ENCODE results near the gene SVEP1. TPM values are rescaled to one million over a fixed set of nuclear protein-coding genes. Genes with fewer than 3 reads are reported as not detected.

Gene SVEP1
- total and polyA plus RNA-seq, 2 of the 13 experiments (the other 11 are each of a cell fraction or from before 2014, with no cell fraction given): not detected

DNA sequence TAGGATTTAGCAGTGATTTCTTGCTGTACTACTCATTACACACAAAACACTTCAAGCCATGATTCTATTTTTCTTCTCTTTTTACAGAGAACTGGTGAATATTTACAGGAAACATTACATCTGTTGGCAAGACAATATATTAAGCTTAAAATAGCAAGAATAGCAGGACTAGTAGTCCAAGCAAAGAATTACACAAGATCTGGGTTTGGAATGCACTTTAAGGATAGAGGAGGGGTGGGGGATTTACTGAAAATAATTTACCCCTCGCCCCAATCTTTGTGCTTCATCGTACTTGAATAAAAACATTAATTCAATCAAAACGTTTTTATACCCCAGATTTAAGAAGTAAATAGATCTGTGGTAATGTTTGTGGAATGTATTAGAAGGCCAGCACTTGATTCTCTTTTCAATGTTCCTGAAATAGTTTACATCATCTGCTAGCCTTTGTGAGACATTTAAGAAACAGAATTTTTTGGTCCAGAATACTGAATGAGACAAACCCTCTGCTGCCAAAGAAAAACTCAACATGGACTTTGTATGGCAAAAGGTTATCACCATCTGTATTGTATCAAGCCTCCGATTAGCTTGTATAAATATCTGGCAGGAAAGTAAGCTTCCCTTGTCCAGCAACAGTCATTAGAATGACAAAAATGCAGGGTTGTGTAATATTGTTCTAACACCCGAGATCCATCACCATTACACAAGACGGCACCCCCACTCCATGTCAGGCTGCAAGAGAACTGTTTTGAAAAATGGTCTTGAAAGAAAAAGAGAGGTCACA, 23.8 kb downstream of the SVEP1 start (continued):
- TF ChIP-seq CEBPB (IDR thresholded peaks at IDR 0.05; ENCODE audit: borderline replicate concordance, low read depth, low read length): peak; percentile 50; the same call in 1 of the 2 replicates
- TF ChIP-seq ZNF839 (CRISPR knock-in tag; IDR thresholded peaks at IDR 0.05; ENCODE audit: borderline replicate concordance): no peak
- no peak for TF ChIP-seq ZIK1 (CRISPR knock-in tag; IDR thresholded peaks at IDR 0.05; ENCODE audit: borderline replicate concordance, low read depth)
- TF ChIP-seq ZNF138 (CRISPR knock-in tag; IDR thresholded peaks at IDR 0.05; ENCODE audit: low read depth): no peak
- no peak for TF ChIP-seq REXO4 (CRISPR knock-in tag; IDR thresholded peaks at IDR 0.05; ENCODE audit: borderline replicate concordance)

DNA sequence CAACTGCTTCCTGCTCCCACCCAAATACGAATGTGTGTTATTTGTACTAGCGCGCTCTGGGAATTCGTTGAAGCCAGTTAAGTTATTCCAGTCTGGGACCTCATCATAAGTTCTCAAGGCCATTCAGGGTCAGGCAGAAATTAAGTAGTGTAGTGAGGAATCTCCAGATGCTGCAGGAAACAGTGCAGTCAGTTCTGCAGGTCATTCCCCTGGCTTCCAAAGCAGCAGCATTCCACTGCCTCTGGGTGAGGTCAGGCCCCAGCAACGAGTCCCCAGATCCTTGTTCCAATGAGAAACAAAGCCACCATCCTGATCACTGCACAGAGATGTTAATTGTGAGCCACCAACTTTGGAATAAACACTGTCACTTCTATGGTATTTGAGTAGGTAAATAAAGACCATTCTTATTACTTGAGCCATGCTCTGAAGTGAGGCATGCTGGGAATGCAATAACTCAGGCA, 33.1 kb downstream of the SVEP1 start:
- 64% methylated on average over 5 of the region's 5 CpGs for WGBS (ENCODE audit: low lambda C conversion rate)
- Histone ChIP-seq H4K20me1 (ENCODE audit: insufficient read depth, low read length) (no peaks in the 10 kb centered on the region), H3K4me1 (ENCODE audit: insufficient read depth, low read length) (no peaks in the 10 kb centered on the region), H3K36me3 (replicated peaks in 1 of 2; ENCODE audit: control insufficient read depth in 1 of 2, insufficient read depth in 2 of 2, low read length in 2 of 2) (no peaks in the 10 kb centered on the region), H3K9ac (ENCODE audit: insufficient read depth, low read depth, low read length) (no peak overlapping the region), H3K9me3 (ENCODE audit: low read length) (no peaks in the 10 kb centered on the region), H3K4me3 (replicated peaks in 1 of 3; ENCODE audit: insufficient read depth in 1 of 3, low read depth in 2 of 3, low read length in 3 of 3) (no peak overlapping the region), H3K27me3 (ENCODE audit: control insufficient read depth in 1 of 2, insufficient read depth in 2 of 2, low read length in 2 of 2) (no peaks in the 10 kb centered on the region), H3K79me2 (ENCODE audit: insufficient read depth, low read length) (no peaks in the 10 kb centered on the region), H3K4me2 (ENCODE audit: low read depth, low read length) (no peak overlapping the region), H3K27ac (ENCODE audit: extremely low read length, insufficient read depth, low read length) (no peak overlapping the region), H2AFZ (ENCODE audit: low read length) (no peak overlapping the region)
- intact Hi-C loops (cut with micrococcal nuclease; ENCODE audit: unreplicated experiment) (no loop called here), in situ Hi-C loops (cut with HindIII; ENCODE audit: extremely low pct_ligation_motif_present, low pct_unique_long_range_greater_than_20kb) (no loop called here)
- TF ChIP-seq ZNF230 (CRISPR knock-in tag; IDR thresholded peaks at IDR 0.05): no peak
- no peak for TF ChIP-seq TCF7L2 (IDR thresholded peaks at IDR 0.05; ENCODE audit: low read depth, low read length)
- TF ChIP-seq, protein P1, sequence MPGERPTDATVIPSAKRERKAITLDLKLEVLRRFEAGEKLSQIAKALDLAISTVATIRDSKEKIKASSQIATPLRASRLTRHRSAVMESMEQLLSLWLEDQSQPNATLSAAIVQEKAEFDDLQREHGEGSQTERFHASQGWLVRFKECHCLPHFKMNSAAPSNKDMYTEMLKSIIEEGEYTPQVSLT (CRISPR knock-in tag; IDR thresholded peaks at IDR 0.05; ENCODE audit: borderline replicate concordance, low read depth): no peak
- TF ChIP-seq RAD51 (IDR thresholded peaks at IDR 0.05; ENCODE audit: borderline replicate concordance): no peak
- TF ChIP-seq CHD4 (IDR thresholded peaks at IDR 0.05; ENCODE audit: borderline replicate concordance, low read length): no peak
- TF ChIP-seq POLR2AphosphoS5 (IDR thresholded peaks at IDR 0.05; ENCODE audit: low read depth, low read length): no peak
- no peak for TF ChIP-seq FOXA3 (CRISPR knock-in tag; IDR thresholded peaks at IDR 0.05)
- TF ChIP-seq, protein P2, sequence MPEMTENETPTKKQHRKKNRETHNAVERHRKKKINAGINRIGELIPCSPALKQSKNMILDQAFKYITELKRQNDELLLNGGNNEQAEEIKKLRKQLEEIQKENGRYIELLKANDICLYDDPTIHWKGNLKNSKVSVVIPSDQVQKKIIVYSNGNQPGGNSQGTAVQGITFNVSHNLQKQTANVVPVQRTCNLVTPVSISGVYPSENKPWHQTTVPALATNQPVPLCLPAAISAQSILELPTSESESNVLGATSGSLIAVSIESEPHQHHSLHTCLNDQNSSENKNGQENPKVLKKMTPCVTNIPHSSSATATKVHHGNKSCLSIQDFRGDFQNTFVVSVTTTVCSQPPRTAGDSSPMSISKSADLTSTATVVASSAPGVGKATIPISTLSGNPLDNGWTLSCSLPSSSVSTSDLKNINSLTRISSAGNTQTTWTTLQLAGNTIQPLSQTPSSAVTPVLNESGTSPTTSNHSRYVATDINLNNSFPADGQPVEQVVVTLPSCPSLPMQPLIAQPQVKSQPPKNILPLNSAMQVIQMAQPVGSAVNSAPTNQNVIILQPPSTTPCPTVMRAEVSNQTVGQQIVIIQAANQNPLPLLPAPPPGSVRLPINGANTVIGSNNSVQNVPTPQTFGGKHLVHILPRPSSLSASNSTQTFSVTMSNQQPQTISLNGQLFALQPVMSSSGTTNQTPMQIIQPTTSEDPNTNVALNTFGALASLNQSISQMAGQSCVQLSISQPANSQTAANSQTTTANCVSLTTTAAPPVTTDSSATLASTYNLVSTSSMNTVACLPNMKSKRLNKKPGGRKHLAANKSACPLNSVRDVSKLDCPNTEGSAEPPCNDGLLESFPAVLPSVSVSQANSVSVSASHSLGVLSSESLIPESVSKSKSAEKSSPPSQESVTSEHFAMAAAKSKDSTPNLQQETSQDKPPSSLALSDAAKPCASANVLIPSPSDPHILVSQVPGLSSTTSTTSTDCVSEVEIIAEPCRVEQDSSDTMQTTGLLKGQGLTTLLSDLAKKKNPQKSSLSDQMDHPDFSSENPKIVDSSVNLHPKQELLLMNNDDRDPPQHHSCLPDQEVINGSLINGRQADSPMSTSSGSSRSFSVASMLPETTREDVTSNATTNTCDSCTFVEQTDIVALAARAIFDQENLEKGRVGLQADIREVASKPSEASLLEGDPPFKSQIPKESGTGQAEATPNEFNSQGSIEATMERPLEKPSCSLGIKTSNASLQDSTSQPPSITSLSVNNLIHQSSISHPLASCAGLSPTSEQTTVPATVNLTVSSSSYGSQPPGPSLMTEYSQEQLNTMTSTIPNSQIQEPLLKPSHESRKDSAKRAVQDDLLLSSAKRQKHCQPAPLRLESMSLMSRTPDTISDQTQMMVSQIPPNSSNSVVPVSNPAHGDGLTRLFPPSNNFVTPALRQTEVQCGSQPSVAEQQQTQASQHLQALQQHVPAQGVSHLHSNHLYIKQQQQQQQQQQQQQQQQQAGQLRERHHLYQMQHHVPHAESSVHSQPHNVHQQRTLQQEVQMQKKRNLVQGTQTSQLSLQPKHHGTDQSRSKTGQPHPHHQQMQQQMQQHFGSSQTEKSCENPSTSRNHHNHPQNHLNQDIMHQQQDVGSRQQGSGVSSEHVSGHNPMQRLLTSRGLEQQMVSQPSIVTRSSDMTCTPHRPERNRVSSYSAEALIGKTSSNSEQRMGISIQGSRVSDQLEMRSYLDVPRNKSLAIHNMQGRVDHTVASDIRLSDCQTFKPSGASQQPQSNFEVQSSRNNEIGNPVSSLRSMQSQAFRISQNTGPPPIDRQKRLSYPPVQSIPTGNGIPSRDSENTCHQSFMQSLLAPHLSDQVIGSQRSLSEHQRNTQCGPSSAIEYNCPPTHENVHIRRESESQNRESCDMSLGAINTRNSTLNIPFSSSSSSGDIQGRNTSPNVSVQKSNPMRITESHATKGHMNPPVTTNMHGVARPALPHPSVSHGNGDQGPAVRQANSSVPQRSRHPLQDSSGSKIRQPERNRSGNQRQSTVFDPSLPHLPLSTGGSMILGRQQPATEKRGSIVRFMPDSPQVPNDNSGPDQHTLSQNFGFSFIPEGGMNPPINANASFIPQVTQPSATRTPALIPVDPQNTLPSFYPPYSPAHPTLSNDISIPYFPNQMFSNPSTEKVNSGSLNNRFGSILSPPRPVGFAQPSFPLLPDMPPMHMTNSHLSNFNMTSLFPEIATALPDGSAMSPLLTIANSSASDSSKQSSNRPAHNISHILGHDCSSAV (CRISPR knock-in tag; IDR thresholded peaks at IDR 0.05; ENCODE audit: borderline replicate concordance): no peak
- no peak for TF ChIP-seq ISL2 (CRISPR knock-in tag; IDR thresholded peaks at IDR 0.05)
- no TSS peak for BruUV-seq (replicated peaks)
- POLR2A ChIA-PET: no interaction called here
- CTCF ChIA-PET (ENCODE audit: low intra/inter-chr PET ratio, low total read pairs): no interaction called here
- no peak for FAIRE-seq
- DNase-seq (ENCODE audit: low spot score): peak; percentile 13
- no peak for ATAC-seq

All from HepG2 (cell line).